GM12892 (cell line): ENCODE results near the gene ZMYND19.

Source experiments
- POLR2A ChIP-seq: IDR thresholded peaks from 2 replicates; pipeline ENCODE4 v1.6.1; 2011; ENCODE audit warnings: low read depth, low read length, control low read depth
- POLR2AphosphoS5 ChIP-seq: IDR thresholded peaks from 2 replicates; pipeline ENCODE4 v1.6.1; 2011; ENCODE audit warnings: low read depth, low read length, control low read depth
- TAF1 ChIP-seq: IDR thresholded peaks from 2 replicates; pipeline ENCODE4 v1.6.1; 2011; ENCODE audit warnings: low read depth, mild to moderate bottlenecking, control low read depth, low read length, borderline replicate concordance

DNA sequence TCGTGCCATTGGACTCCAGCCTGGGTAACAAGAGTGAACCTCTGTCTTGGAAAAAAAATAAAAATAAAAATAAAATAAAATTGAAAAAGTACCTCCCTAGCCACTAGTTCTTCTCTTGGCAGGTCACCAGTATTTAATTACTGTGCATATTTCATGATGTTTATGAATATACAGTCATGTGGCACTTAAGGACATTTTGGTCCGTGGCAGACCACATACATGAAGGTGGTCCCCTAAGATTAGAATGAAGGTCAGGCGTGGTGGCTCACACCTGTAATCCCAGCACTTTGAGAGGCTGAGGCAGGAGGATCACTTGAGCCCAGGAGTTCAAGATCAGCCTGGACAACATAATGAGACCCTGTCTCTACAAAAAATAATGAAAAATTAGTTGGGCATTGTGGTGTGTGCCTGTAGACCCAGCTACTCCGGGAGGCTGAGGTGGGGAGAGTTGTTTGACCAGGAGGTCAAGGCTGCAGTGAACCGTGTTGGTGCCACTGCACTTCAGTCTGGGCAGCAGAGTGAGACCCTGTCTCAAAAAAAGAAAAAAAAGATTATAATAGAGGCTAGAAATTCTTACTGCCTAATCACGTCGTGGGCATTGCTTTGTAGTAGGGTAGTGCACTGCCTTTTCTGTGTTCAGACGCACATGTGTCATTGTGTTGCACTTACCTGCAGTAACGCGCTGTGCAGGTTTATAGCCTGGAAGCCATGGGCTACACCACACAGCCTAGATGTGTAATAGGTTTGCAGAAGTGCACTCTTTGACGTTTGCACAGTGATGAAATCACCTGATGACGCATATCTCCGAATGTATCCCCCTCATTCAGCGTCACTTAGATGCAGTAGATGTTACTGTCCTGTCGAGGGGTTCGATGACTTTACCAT lies 41.3 kb upstream of the ZMYND19 start:
- TF ChIP-seq POLR2A: no peak
- TF ChIP-seq TAF1: no peak
- TF ChIP-seq POLR2AphosphoS5: no peak
